ENCODE measurements around the gene OPA3. TPM values are rescaled to one million over a fixed set of nuclear protein-coding genes. Genes with fewer than 3 reads are reported as not detected.
"Not testable (repeated sequence)": the region's sequence is repeated elsewhere in the genome, so short reads cannot be mapped to it uniquely, and the experiment has no call there.

Gene OPA3
- total RNA-seq, result 15.3 TPM
- long read RNA-seq, full-length matches to known transcripts, result 12 of 24 reads
- long read RNA-seq, partial matches to known transcripts, result 3 of 24 reads
- long read RNA-seq, other reads (novel, unspliced or antisense), result 9 of 24 reads

GRCh38 chr19:45584332-45585157 is at the start of gene OPA3:
Gene OPA3, minus strand, starts transcription at chr19:45584802. Its CDS starts 38 bp downstream, at chr19:45584764.
- peak; percentile 100 for DNase-seq (ENCODE audit: low spot score)
- intact Hi-C loops (cut with DNase I), result loop anchor here (10.0 kb wide), 1 partner anchor 60 kb away; no protein-coding TSS in a partner anchor

- DNase-seq (ENCODE audit: low spot score), result peak; percentile 87
Measured at GRCh38 chr19:45632468-45633196, 48.0 kb upstream of the OPA3 start.

GRCh38 chr19:45630463-45630862 is 45.9 kb upstream of the OPA3 start:
- intact Hi-C loops (cut with DNase I), result no loop called here
- DNase-seq (ENCODE audit: low spot score), result no peak

More at GRCh38 chr19:45632468-45633196, 48.0 kb upstream of the OPA3 start:
- intact Hi-C loops (cut with DNase I), result no loop called here

- intact Hi-C loops (cut with DNase I), result no loop called here
Measured at GRCh38 chr19:45629704-45630103, 45.1 kb upstream of the OPA3 start.

GRCh38 chr19:45628219-45628618 is 43.6 kb upstream of the OPA3 start:
- intact Hi-C loops (cut with DNase I); DNase-seq (ENCODE audit: low spot score): not testable (repeated sequence)

More at GRCh38 chr19:45629704-45630103, 45.1 kb upstream of the OPA3 start:
- DNase-seq (ENCODE audit: low spot score), result no peak

- intact Hi-C loops (cut with DNase I), result no loop called here
- DNase-seq (ENCODE audit: low spot score), result no peak
Measured at GRCh38 chr19:45623984-45624383, 39.4 kb upstream of the OPA3 start.

GRCh38 chr19:45621976-45622503 is 37.4 kb upstream of the OPA3 start:
- intact Hi-C loops (cut with DNase I), result no loop called here
- DNase-seq (ENCODE audit: low spot score), result no peak

- intact Hi-C loops (cut with DNase I), result no loop called here
- no peak for DNase-seq (ENCODE audit: low spot score)
Measured at GRCh38 chr19:45621389-45621788, 36.8 kb upstream of the OPA3 start.

GRCh38 chr19:45616704-45617017 is 32.1 kb upstream of the OPA3 start:
- intact Hi-C loops (cut with DNase I), result no loop called here
- DNase-seq (ENCODE audit: low spot score), result no peak

GRCh38 chr19:45615795-45616703 is 31.4 kb upstream of the OPA3 start:
- intact Hi-C loops (cut with DNase I), result no loop called here
- DNase-seq (ENCODE audit: low spot score), result peak; percentile 87

- DNase-seq (ENCODE audit: low spot score); intact Hi-C loops (cut with DNase I): not testable (repeated sequence)
Measured at GRCh38 chr19:45615056-45615455, 30.5 kb upstream of the OPA3 start.

- DNase-seq (ENCODE audit: low spot score), result no peak
- intact Hi-C loops (cut with DNase I), result no loop called here
Measured at GRCh38 chr19:45613926-45614725, 29.5 kb upstream of the OPA3 start.

GRCh38 chr19:45608948-45609347 is 24.3 kb upstream of the OPA3 start:
- no peak for DNase-seq (ENCODE audit: low spot score)
- intact Hi-C loops (cut with DNase I), result no loop called here

- peak; percentile 89 for DNase-seq (ENCODE audit: low spot score)
- intact Hi-C loops (cut with DNase I), result loop anchor here (2.0 kb wide), 1 partner anchor 35 kb away; no protein-coding TSS in a partner anchor
Measured at GRCh38 chr19:45607071-45608029, 22.7 kb upstream of the OPA3 start.

- intact Hi-C loops (cut with DNase I), result no loop called here
- no peak for DNase-seq (ENCODE audit: low spot score)
Measured at GRCh38 chr19:45601524-45602374, 17.1 kb upstream of the OPA3 start, which contains the start of gene GPR4. Gene GPR4, minus strand, starts transcription at chr19:45602212. Its CDS starts 10,346 bp downstream, at chr19:45591866.

- DNase-seq (ENCODE audit: low spot score), result no peak
- intact Hi-C loops (cut with DNase I), result no loop called here
Measured at GRCh38 chr19:45601115-45601514, 16.5 kb upstream of the OPA3 start.

Measured in cardiac septum (tissue), 1 donor.